Thoracic aorta (tissue), 2 donors: Measurements from ENCODE around the gene GPHN. TPM values are rescaled to one million over a fixed set of nuclear protein-coding genes. Genes with fewer than 3 reads are reported as not detected.

Experiments
- ATAC-seq: fragments of 150-250 bp; one replicate; pipeline ENCODE4 v1.8.0; 2017; ENCODE audit warnings: low read depth; ENCODE audit not compliant: insufficient number of reproducible peaks, low FRiP score
- DNase-seq: peaks from one replicate; pipeline ENCODE4 v3.0.0-alpha.2; 2020; ENCODE audit warnings: low spot score
- H3K27ac ChIP-seq, 2 donors: fragments of 200-600 bp; sonication (generic); 1 replicate in 1 of 2; 2 replicates in 1 of 2; pipeline ENCODE4 v1.5.1; 2016; ENCODE audit warnings: mild to moderate bottlenecking in 2 of 2, moderate library complexity in 2 of 2
- H3K27me3 ChIP-seq: fragments of 200-600 bp; sonication (generic); replicated peaks from 2 replicates; pipeline ENCODE4 v1.6.0; 2016; ENCODE audit warnings: mild to moderate bottlenecking; ENCODE audit not compliant: insufficient read depth
- H3K36me3 ChIP-seq: fragments of 200-600 bp; sonication (generic); one replicate; pipeline ENCODE4 v1.5.1; 2016
- H3K4me1 ChIP-seq, 2 donors: fragments of 200-600 bp; sonication (generic); 1 replicate in 1 of 2; 2 replicates in 1 of 2; pipeline versions ENCODE4 v1.5.1 to v1.6.0; 2016; ENCODE audit warnings: low read depth in 2 of 2, mild to moderate bottlenecking in 1 of 2; ENCODE audit not compliant: control insufficient read depth in 1 of 2
- H3K4me3 ChIP-seq: fragments of 200-600 bp; sonication (generic); 2 replicates; pipeline ENCODE4 v1.5.1; 2016; ENCODE audit warnings: mild to moderate bottlenecking
- H3K9me3 ChIP-seq: fragments of 200-600 bp; sonication (generic); 2 replicates; pipeline ENCODE4 v1.5.1; 2016
- total RNA-seq, 2 donors: library from RNA; depleted of rRNA; stranded (reverse); fragments of >200 nt; gene quantifications; one replicate each; pipeline versions ENCODE4 v1.1.0 to v1.2.3, GENCODE V29; 2016
- TF ChIP-seq, protein P1 (sequence below): fragments of 200-600 bp; sonication (generic); IDR thresholded peaks from one replicate; pipeline ENCODE4 v1.5.1; 2019; ENCODE audit warnings: antibody characterized with exemption

The GPHN gene
- total RNA-seq, 2 donors from 2014 or later = 14.0 to 14.2 TPM

DNA sequence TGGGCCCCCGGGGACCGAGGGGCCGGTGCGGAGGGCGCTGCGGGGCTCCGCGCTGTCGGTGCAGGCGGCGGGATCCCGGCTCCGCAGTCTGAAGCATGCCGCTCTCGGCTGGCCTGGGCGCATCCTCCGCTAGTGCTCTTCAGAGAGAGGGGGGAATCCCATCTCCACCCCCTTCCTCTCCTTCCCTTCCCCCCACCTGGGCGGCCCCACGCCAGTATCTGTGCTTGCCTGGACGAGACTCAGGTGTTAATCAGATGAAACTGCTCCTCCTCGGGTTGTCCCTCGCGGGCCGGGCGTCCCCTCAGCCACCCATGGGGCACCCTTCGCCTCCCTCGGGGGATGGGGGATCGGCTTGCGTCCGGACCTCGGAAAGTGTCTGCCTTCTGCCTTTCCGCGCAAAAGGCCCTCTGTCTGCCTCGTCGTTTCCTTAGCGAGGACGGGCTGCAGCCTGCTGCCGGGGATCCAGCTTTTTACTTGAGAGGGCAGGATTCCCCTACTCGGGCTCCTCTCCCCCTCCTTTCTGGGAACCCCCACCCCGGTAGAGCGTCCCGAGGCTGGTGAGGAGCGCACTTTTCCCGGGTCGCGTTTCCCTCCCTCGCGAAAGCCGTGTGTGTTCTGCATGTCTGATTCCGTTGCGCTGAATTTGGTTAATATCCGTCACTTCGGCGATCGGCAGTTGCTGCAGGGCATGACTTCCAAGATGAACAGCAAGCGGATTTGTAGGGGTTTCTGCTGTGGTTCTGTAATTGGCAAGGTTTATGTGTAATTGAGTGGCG is 1.1 kb downstream of the GPHN start:
- Histone ChIP-seq H3K4me1 (peaks cover 12 to 21% of the 10 kb centered on the region in 2 donors), H3K9me3 (no peaks in the 10 kb centered on the region), H3K36me3 (no peaks in the 10 kb centered on the region), H3K4me3 (peak overlapping the region; percentile 78), H3K27me3 (no peaks in the 10 kb centered on the region), H3K27ac (peak overlapping the region; percentile 74 to 85)
- TF ChIP-seq, protein P1, sequence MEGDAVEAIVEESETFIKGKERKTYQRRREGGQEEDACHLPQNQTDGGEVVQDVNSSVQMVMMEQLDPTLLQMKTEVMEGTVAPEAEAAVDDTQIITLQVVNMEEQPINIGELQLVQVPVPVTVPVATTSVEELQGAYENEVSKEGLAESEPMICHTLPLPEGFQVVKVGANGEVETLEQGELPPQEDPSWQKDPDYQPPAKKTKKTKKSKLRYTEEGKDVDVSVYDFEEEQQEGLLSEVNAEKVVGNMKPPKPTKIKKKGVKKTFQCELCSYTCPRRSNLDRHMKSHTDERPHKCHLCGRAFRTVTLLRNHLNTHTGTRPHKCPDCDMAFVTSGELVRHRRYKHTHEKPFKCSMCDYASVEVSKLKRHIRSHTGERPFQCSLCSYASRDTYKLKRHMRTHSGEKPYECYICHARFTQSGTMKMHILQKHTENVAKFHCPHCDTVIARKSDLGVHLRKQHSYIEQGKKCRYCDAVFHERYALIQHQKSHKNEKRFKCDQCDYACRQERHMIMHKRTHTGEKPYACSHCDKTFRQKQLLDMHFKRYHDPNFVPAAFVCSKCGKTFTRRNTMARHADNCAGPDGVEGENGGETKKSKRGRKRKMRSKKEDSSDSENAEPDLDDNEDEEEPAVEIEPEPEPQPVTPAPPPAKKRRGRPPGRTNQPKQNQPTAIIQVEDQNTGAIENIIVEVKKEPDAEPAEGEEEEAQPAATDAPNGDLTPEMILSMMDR = no peak
- DNase-seq = no peak
- ATAC-seq = no peak

DNA sequence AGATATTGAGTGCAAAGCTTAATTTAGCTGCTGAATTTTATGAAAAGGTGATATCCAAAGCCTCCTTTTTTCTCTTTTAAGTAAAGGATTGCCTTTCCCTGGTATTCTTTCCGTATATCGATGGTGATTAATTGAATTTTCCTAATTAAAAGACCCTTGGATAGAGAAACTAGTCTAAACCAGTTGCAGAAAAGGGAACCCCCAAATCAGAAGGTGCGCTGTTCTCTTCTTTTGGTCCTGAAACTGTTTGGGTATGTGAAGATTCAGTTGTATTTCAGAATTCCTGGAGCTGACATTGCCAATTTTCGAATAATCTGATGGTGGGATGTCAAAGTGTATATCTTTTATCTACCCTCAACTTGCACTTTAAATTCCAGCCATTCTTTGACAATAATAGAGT is 1.9 kb downstream of the GPHN start:
- H3K27ac ChIP-seq = peak overlapping the region in 1 of 2 donors; percentile 85
- no peak for ATAC-seq
- DNase-seq = no peak
- peak overlapping the region; percentile 78 for H3K4me3 ChIP-seq
- TF ChIP-seq, protein P1 = no peak
- no peaks in the 10 kb centered on the region for H3K27me3 ChIP-seq
- H3K4me1 ChIP-seq = peaks cover 12 to 21% of the 10 kb centered on the region in 2 donors
- H3K36me3 ChIP-seq = no peaks in the 10 kb centered on the region
- no peaks in the 10 kb centered on the region for H3K9me3 ChIP-seq

DNA sequence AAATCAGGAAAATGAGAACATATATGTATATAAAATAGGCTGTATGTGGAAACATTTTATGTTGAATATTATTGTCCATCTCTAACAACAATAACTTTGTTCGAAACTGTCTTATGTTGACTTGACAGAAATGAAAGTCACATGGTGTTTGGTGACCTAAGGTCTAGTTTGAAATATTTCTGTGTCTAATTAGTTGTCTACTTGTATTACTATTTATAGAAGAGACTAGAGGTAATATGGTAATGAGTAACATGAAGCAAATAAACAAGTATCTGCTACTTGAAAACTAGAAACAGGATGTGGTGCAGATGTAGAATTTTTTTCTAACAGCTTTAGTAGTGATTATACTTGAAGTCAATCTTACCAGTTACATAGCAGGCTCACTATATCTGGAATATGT is 3.9 kb downstream of the GPHN start:
- peaks cover 12 to 17% of the 10 kb centered on the region in 2 donors for H3K4me1 ChIP-seq
- no peaks in the 10 kb centered on the region for H3K36me3 ChIP-seq
- DNase-seq = no peak
- H3K27ac ChIP-seq = no peak overlapping the region
- TF ChIP-seq, protein P1 = no peak
- no peak overlapping the region for H3K4me3 ChIP-seq
- H3K9me3 ChIP-seq = no peaks in the 10 kb centered on the region
- H3K27me3 ChIP-seq = no peaks in the 10 kb centered on the region
- ATAC-seq = no peak

DNA sequence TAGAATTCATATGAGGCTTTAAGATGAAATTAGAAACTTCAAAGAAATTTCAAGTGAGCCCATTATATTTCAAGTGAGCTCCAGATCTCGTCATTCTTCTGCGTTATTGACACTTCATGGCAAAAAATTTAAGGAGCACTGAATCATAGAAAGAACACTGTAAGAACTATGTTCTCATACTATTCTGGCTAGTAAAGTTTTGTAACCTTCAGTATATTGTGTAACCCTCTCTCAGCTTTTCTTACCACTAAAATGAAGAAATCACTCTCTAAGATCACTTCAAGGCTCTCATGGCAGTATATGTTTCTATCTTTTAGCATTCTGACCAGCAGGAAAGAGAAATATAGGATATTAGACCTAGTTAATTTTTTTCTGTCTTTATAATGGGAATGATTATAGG is 6.3 kb downstream of the GPHN start:
- no peak overlapping the region for H3K4me3 ChIP-seq
- no peaks in the 10 kb centered on the region for H3K27me3 ChIP-seq
- no peak overlapping the region for H3K27ac ChIP-seq
- H3K36me3 ChIP-seq = no peaks in the 10 kb centered on the region
- H3K9me3 ChIP-seq = no peaks in the 10 kb centered on the region
- DNase-seq (no peak), ATAC-seq (no peak)
- H3K4me1 ChIP-seq = peaks cover 12 to 13% of the 10 kb centered on the region in 2 donors
- TF ChIP-seq, protein P1 = no peak

DNA sequence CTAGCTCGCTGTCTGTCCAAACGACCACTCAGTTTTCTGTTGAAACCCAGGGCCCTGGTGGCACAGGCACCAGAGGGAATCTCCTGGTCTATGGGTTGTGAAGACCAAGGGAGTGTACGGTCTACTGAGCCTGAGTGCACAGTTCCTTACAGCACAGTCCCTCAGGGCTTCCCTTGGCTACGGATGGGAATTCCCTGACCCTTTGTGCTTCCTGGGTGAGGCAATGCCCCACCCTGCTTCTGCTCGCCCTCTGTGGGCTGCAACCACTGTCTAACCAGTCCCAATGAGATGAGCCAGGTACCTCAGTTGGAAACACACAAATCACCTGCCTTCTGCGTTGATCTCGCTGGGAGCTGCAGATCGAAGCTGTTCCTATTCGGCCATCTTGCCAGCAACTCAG is 22.6 kb downstream of the GPHN start:
- Histone ChIP-seq H3K4me1 (no peaks in the 10 kb centered on the region), H3K27me3 (no peaks in the 10 kb centered on the region), H3K27ac (no peak overlapping the region), H3K36me3 (no peaks in the 10 kb centered on the region), H3K4me3 (no peak overlapping the region), H3K9me3 (no peaks in the 10 kb centered on the region)
- TF ChIP-seq, protein P1 = no peak
- no peak for ATAC-seq
- no peak for DNase-seq
